ENCODE results near the gene FAM114A2. TPM values are rescaled to one million over a fixed set of nuclear protein-coding genes. Genes with fewer than 3 reads are reported as not detected.

Gene FAM114A2
- total and polyA plus RNA-seq, 2 donors (not counting 1 experiment from before 2014, with no cell fraction given), result 28.0 to 33.9 TPM

DNA sequence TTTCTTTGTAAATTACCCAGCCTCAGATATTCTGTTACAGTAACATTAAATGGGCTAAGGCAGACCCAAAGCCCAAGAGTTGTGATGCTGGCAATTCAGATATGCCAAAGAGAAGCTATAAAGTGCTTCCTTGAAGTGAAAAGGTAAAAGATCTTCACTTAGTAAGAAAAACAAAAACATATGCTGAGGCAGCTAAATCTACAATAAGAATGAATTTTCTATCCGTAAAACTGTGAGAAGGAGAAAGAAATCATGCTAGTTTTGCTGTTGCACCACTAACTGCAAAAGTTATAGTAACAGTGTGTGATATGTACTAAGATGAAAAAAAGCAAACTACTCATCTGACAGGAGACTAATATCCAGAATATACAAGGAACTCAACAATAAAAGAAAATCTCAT, 39.9 kb downstream of the FAM114A2 start:
- H3K9ac ChIP-seq (ENCODE audit: insufficient read depth, low read length), result no peak overlapping the region

GRCh38 chr5:153998010-153998409, 40.7 kb downstream of the FAM114A2 start:
- no peak overlapping the region for H3K4me3 ChIP-seq (replicated peaks in 1 of 4; ENCODE audit: control extremely low read depth in 1 of 4, insufficient read depth in 1 of 4, low read depth in 3 of 4, low read length in 4 of 4)
- no peak for TF ChIP-seq EZH2 (IDR thresholded peaks at IDR 0.05; ENCODE audit: low read length, missing control alignments)
- no peak for TF ChIP-seq CTCF (conservative IDR thresholded peaks at IDR 0.05 in 1 of 2, IDR thresholded peaks at IDR 0.05 in 1 of 2; ENCODE audit: low read depth in 1 of 2, low read length in 2 of 2)
- no peak overlapping the region for H3K4me2 ChIP-seq (ENCODE audit: extremely low read depth, insufficient read depth, low read length)
- peak in 1 of 2 donors; percentile 7 for DNase-seq (ENCODE audit: low read depth in 2 of 2)
- no peaks in the 10 kb centered on the region for H3K79me2 ChIP-seq (ENCODE audit: control insufficient read depth, insufficient read depth, low read length)
- no peaks in the 10 kb centered on the region for H4K20me1 ChIP-seq (ENCODE audit: control insufficient read depth, extremely low read depth, insufficient read depth, low read length)
- no peaks in the 10 kb centered on the region for H3K36me3 ChIP-seq (ENCODE audit: control insufficient read depth, insufficient read depth, low read length)
- no peaks in the 10 kb centered on the region for H3K4me1 ChIP-seq (ENCODE audit: control insufficient read depth, extremely low read depth, insufficient read depth, low read length)
- H3K27ac ChIP-seq (ENCODE audit: insufficient read depth, low read length), result no peak overlapping the region
- no peaks in the 10 kb centered on the region for H3K27me3 ChIP-seq (ENCODE audit: control insufficient read depth, insufficient read depth, low read length)
- no peaks in the 10 kb centered on the region for H3K9me3 ChIP-seq (ENCODE audit: control insufficient read depth, insufficient read depth, low read depth, low read length)
- no peak overlapping the region for H2AFZ ChIP-seq (ENCODE audit: low read length)
- H3K9ac ChIP-seq (ENCODE audit: insufficient read depth, low read length), result no peak overlapping the region

More for the DNA sequence above, 39.9 kb downstream of the FAM114A2 start:
- no peak for TF ChIP-seq CTCF (conservative IDR thresholded peaks at IDR 0.05 in 1 of 2, IDR thresholded peaks at IDR 0.05 in 1 of 2; ENCODE audit: low read depth in 1 of 2, low read length in 2 of 2)
- no peak for TF ChIP-seq EZH2 (IDR thresholded peaks at IDR 0.05; ENCODE audit: low read length, missing control alignments)
- Histone ChIP-seq H3K4me2 (ENCODE audit: extremely low read depth, insufficient read depth, low read length) (no peak overlapping the region), H3K4me1 (ENCODE audit: control insufficient read depth, extremely low read depth, insufficient read depth, low read length) (no peaks in the 10 kb centered on the region), H3K4me3 (replicated peaks in 1 of 4; ENCODE audit: control extremely low read depth in 1 of 4, insufficient read depth in 1 of 4, low read depth in 3 of 4, low read length in 4 of 4) (no peak overlapping the region), H3K79me2 (ENCODE audit: control insufficient read depth, insufficient read depth, low read length) (no peaks in the 10 kb centered on the region), H3K27ac (ENCODE audit: insufficient read depth, low read length) (no peak overlapping the region), H4K20me1 (ENCODE audit: control insufficient read depth, extremely low read depth, insufficient read depth, low read length) (no peaks in the 10 kb centered on the region), H3K9me3 (ENCODE audit: control insufficient read depth, insufficient read depth, low read depth, low read length) (no peaks in the 10 kb centered on the region), H2AFZ (ENCODE audit: low read length) (no peak overlapping the region), H3K27me3 (ENCODE audit: control insufficient read depth, insufficient read depth, low read length) (no peaks in the 10 kb centered on the region), H3K36me3 (ENCODE audit: control insufficient read depth, insufficient read depth, low read length) (no peaks in the 10 kb centered on the region)
- no peak for DNase-seq (ENCODE audit: low read depth in 2 of 2)

DNA sequence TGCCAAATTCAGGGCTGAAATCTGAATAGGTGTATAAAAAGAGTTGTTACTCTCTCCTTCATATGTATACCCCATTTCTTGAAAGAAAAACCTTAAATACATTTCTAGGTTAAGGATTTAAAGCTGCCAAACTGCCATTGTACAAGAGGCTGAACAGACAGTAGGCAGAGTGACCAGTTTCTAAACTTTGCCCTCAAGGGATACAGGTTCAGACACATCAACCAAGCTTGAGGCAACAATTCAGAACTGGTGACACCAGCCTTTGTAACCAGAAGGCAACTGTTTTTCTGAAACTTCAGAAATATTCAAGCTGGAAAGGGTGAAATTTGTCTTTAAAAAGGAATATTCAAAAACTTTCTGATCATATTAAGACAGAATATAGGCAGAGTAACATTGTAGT, 47.5 kb downstream of the FAM114A2 start:
- Histone ChIP-seq H3K4me3 (replicated peaks in 1 of 4; ENCODE audit: control extremely low read depth in 1 of 4, insufficient read depth in 1 of 4, low read depth in 3 of 4, low read length in 4 of 4) (no peak overlapping the region), H3K9me3 (ENCODE audit: control insufficient read depth, insufficient read depth, low read depth, low read length) (no peaks in the 10 kb centered on the region), H3K4me2 (ENCODE audit: extremely low read depth, insufficient read depth, low read length) (no peak overlapping the region), H3K4me1 (ENCODE audit: control insufficient read depth, extremely low read depth, insufficient read depth, low read length) (no peaks in the 10 kb centered on the region), H3K79me2 (ENCODE audit: control insufficient read depth, insufficient read depth, low read length) (no peaks in the 10 kb centered on the region), H3K9ac (ENCODE audit: insufficient read depth, low read length) (no peak overlapping the region), H3K27ac (ENCODE audit: insufficient read depth, low read length) (no peak overlapping the region), H4K20me1 (ENCODE audit: control insufficient read depth, extremely low read depth, insufficient read depth, low read length) (no peaks in the 10 kb centered on the region), H3K36me3 (ENCODE audit: control insufficient read depth, insufficient read depth, low read length) (no peaks in the 10 kb centered on the region), H3K27me3 (ENCODE audit: control insufficient read depth, insufficient read depth, low read length) (no peaks in the 10 kb centered on the region), H2AFZ (ENCODE audit: low read length) (no peak overlapping the region)
- TF ChIP-seq CTCF (conservative IDR thresholded peaks at IDR 0.05 in 1 of 2, IDR thresholded peaks at IDR 0.05 in 1 of 2; ENCODE audit: low read depth in 1 of 2, low read length in 2 of 2) (no peak), EZH2 (IDR thresholded peaks at IDR 0.05; ENCODE audit: low read length, missing control alignments) (no peak)
- DNase-seq (ENCODE audit: low read depth in 2 of 2), result no peak

All from fibroblast of lung (primary cell).